Thyroid gland (tissue), 4 donors: ENCODE results near the gene KIRREL3.

Source experiments
- CTCF ChIP-seq, 6 experiments: fragments of 200-600 bp in 3 of 6; fragments of 450-650 bp in 3 of 6; sonication (generic) in 3 of 6; IDR thresholded peaks; one replicate each; pipeline ENCODE4 v1.5.1; 2016 to 2019; ENCODE audit warnings: antibody characterized with exemption in 6 of 6, mild to moderate bottlenecking in 2 of 6, inconsistent platforms in 1 of 6, moderate library complexity in 1 of 6
- POLR2A ChIP-seq, 2 donors: fragments of 450-650 bp; IDR thresholded peaks; one replicate each; pipeline ENCODE4 v1.6.1; 2017; ENCODE audit warnings: antibody characterized with exemption in 2 of 2, mild to moderate bottlenecking in 2 of 2, moderate library complexity in 1 of 2

GRCh38 chr11:126736682-126737572 lies 263.6 kb downstream of the KIRREL3 start:
- no peak for TF ChIP-seq CTCF (IDR thresholded peaks at IDR 0.05)
- no peak for TF ChIP-seq POLR2A (IDR thresholded peaks at IDR 0.05)
